ENCODE results near the gene SURF6.
A peak's percentile ranks its signal among the peaks of the same experiment; 100 is the strongest.

DNA sequence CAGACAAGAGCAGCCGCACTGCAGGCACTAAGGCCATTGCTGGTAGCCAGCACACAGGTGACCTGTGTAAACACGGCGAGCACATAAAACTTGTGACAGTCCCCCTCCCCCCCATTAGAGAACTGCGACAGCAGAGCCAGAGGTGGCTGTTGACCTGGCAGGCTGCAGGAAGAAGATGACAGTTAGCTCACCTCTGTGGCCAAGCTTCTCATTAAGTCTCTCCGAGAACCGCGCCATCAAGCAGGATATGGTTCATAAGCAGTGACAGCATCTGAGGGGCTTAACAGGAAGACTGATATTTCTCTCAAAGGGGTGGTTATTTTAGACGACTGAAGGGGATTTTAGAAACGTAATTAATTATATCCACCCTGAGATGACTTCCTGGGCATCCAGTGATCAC is 34.7 kb upstream of the SURF6 start:
- TF ChIP-seq, protein P1, sequence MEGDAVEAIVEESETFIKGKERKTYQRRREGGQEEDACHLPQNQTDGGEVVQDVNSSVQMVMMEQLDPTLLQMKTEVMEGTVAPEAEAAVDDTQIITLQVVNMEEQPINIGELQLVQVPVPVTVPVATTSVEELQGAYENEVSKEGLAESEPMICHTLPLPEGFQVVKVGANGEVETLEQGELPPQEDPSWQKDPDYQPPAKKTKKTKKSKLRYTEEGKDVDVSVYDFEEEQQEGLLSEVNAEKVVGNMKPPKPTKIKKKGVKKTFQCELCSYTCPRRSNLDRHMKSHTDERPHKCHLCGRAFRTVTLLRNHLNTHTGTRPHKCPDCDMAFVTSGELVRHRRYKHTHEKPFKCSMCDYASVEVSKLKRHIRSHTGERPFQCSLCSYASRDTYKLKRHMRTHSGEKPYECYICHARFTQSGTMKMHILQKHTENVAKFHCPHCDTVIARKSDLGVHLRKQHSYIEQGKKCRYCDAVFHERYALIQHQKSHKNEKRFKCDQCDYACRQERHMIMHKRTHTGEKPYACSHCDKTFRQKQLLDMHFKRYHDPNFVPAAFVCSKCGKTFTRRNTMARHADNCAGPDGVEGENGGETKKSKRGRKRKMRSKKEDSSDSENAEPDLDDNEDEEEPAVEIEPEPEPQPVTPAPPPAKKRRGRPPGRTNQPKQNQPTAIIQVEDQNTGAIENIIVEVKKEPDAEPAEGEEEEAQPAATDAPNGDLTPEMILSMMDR (IDR thresholded peaks at IDR 0.05 in 8 of 11, conservative IDR thresholded peaks at IDR 0.05 in 3 of 11), result no peak
- TF ChIP-seq POLR2A (IDR thresholded peaks at IDR 0.05) (no peak), POLR2AphosphoS5 (IDR thresholded peaks at IDR 0.05) (peak in 1 of 3 donors; percentile 34)
